Activated naive CD8-positive, alpha-beta T cell treated with anti-CD3 and anti-CD28 coated beads for 36 hours (primary cell): Measurements from ENCODE around the gene UTP25. TPM values are rescaled to one million over a fixed set of nuclear protein-coding genes. Genes with fewer than 3 reads are reported as not detected.

Experiments
- DNase-seq: peaks from one replicate; pipeline ENCODE4 v3.0.0; 2021
- H3K27ac Mint-ChIP-seq: one replicate; pipeline ENCODE4 v1.8.0; 2022; ENCODE audit warnings: mild to moderate bottlenecking, moderate library complexity, mixed read lengths
- H3K27me3 Mint-ChIP-seq: one replicate; pipeline ENCODE4 v1.8.0; 2022; ENCODE audit warnings: mild to moderate bottlenecking, mixed read lengths
- H3K36me3 Mint-ChIP-seq: one replicate; pipeline ENCODE4 v1.8.0; 2021; ENCODE audit warnings: mild to moderate bottlenecking, mixed read lengths
- H3K4me1 Mint-ChIP-seq: one replicate; pipeline ENCODE4 v1.8.0; 2021; ENCODE audit warnings: mixed read lengths
- H3K4me3 Mint-ChIP-seq: one replicate; pipeline ENCODE4 v1.8.0; 2022; ENCODE audit warnings: mild to moderate bottlenecking, moderate library complexity, mixed read lengths
- H3K9me3 Mint-ChIP-seq: one replicate; pipeline ENCODE4 v1.8.0; 2022; ENCODE audit warnings: mixed read lengths
- total RNA-seq, 2 experiments: library from RNA; stranded (reverse); gene quantifications; one replicate each; pipeline ENCODE4 v1.2.3, GENCODE V29; 2021

UTP25 gene
- total RNA-seq, 2 experiments from 2014 or later = 12.2 to 12.5 TPM

- H3K36me3 Mint-ChIP-seq = no peaks in the 10 kb centered on the region
- no peak overlapping the region for H3K4me3 Mint-ChIP-seq
- no peaks in the 10 kb centered on the region for H3K4me1 Mint-ChIP-seq
- peaks cover 6% of the 10 kb centered on the region for H3K9me3 Mint-ChIP-seq
- peaks cover 32% of the 10 kb centered on the region for H3K27me3 Mint-ChIP-seq
- no peak for DNase-seq
- no peak overlapping the region for H3K27ac Mint-ChIP-seq
These were observed 42.5 kb downstream of the UTP25 start for GRCh38 chr1:209870151-209870831.

DNA sequence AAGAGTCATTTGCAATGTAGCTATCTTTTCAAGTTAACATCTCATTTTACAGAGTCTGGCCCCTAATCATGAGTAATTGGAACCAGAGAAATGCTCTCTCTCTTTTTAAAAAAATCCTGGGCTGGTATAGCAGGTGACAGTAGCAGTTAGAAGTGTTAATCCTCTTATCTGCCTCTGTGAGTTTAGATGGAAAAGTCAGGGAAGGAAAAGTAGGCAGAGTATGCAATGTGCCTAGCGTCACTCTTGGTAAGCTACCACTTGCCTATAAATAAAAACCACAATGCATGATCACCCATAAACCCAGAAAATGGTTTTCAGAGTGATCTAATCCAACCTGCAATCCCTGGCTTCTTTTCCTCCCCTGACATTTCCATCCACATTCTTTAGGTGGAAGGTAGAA, 43.2 kb downstream of the UTP25 start:
- DNase-seq = no peak
- Mint-ChIP-seq H3K4me1 (no peaks in the 10 kb centered on the region), H3K27ac (no peak overlapping the region), H3K4me3 (no peak overlapping the region), H3K9me3 (peaks cover 6% of the 10 kb centered on the region), H3K36me3 (no peaks in the 10 kb centered on the region), H3K27me3 (peaks cover 32% of the 10 kb centered on the region)

GRCh38 chr1:209871430-209871829, 43.7 kb downstream of the UTP25 start:
- H3K27me3 Mint-ChIP-seq = peaks cover 32% of the 10 kb centered on the region
- no peaks in the 10 kb centered on the region for H3K4me1 Mint-ChIP-seq
- no peak for DNase-seq
- H3K27ac Mint-ChIP-seq = no peak overlapping the region
- no peak overlapping the region for H3K4me3 Mint-ChIP-seq
- no peaks in the 10 kb centered on the region for H3K36me3 Mint-ChIP-seq
- H3K9me3 Mint-ChIP-seq = peaks cover 6% of the 10 kb centered on the region

- Mint-ChIP-seq H3K27me3 (peaks cover 32% of the 10 kb centered on the region), H3K4me1 (no peaks in the 10 kb centered on the region), H3K9me3 (no peaks in the 10 kb centered on the region), H3K27ac (no peak overlapping the region), H3K36me3 (no peaks in the 10 kb centered on the region), H3K4me3 (no peak overlapping the region)
- no peak for DNase-seq
These were observed 45.5 kb downstream of the UTP25 start for GRCh38 chr1:209873067-209873799.

DNA sequence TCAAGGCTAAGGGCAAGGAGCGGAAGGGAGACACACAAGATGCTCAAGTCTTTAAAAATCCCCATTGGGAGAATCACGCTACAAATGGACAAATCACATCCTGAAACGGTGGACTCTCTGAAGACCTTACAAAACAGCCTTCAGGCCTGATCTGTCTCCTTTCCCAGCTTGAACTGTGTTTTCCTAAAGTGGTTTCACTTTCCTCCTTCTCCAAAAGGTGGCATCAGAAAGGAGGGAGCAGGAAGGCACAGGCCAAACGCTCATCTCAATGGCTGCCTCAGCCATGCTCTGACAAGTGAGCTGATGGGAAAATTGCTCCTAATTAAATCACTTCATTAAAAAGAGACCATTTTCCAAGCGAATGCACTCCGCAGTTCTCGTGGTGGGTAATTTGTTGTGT, 47.7 kb downstream of the UTP25 start:
- no peak overlapping the region for H3K4me3 Mint-ChIP-seq
- H3K27ac Mint-ChIP-seq = no peak overlapping the region
- H3K9me3 Mint-ChIP-seq = no peaks in the 10 kb centered on the region
- no peak for DNase-seq
- no peaks in the 10 kb centered on the region for H3K4me1 Mint-ChIP-seq
- H3K36me3 Mint-ChIP-seq = no peaks in the 10 kb centered on the region
- H3K27me3 Mint-ChIP-seq = peaks cover 36% of the 10 kb centered on the region

DNA sequence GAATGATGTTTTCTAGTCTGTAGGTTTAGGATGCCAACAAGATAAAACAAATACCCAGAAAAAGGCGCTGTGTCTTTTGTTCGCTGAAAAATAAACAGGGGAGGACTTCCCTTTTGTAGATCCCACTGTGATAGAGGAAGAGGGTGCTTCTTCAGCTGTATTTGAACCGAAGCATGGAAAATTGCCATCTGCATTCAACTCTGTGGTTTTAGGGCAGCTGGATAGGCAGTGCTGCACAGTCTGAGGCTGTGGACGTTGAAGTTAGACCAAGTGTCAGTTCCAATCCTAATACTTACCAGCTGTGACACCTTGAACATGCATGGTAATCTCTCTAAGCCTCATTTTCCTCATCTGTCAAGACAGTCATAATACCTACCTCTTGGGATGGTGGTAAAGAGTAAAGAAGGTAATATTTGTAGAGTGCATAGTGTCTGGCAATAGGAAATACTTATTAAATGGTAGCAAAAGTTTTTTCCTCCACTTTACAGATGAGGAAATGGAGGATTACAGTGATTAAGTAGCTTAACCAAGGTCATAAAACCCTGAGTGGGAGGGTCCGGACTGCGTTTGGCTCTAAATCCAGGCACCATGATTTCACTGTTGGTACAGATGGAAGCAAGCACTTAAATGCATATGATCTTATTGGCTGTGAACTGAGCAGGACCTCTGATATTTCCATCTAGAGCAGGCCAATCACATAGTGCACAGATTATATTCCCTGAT, 48.5 kb downstream of the UTP25 start:
- Mint-ChIP-seq H3K27me3 (peaks cover 35% of the 10 kb centered on the region), H3K4me3 (no peak overlapping the region), H3K4me1 (no peaks in the 10 kb centered on the region), H3K36me3 (no peaks in the 10 kb centered on the region), H3K27ac (no peak overlapping the region), H3K9me3 (no peaks in the 10 kb centered on the region)
- DNase-seq = no peak

GRCh38 chr1:209877087-209877764, 49.5 kb downstream of the UTP25 start:
- H3K27me3 Mint-ChIP-seq = peaks cover 36% of the 10 kb centered on the region
- H3K27ac Mint-ChIP-seq = no peak overlapping the region
- no peaks in the 10 kb centered on the region for H3K4me1 Mint-ChIP-seq
- DNase-seq = no peak
- no peaks in the 10 kb centered on the region for H3K9me3 Mint-ChIP-seq
- no peaks in the 10 kb centered on the region for H3K36me3 Mint-ChIP-seq
- no peak overlapping the region for H3K4me3 Mint-ChIP-seq

GRCh38 chr1:209878964-209879363, 51.2 kb downstream of the UTP25 start:
- Mint-ChIP-seq H3K4me3 (no peak overlapping the region), H3K9me3 (no peaks in the 10 kb centered on the region), H3K27ac (no peak overlapping the region), H3K36me3 (no peaks in the 10 kb centered on the region), H3K4me1 (no peaks in the 10 kb centered on the region), H3K27me3 (peaks cover 30% of the 10 kb centered on the region)
- DNase-seq = no peak

DNA sequence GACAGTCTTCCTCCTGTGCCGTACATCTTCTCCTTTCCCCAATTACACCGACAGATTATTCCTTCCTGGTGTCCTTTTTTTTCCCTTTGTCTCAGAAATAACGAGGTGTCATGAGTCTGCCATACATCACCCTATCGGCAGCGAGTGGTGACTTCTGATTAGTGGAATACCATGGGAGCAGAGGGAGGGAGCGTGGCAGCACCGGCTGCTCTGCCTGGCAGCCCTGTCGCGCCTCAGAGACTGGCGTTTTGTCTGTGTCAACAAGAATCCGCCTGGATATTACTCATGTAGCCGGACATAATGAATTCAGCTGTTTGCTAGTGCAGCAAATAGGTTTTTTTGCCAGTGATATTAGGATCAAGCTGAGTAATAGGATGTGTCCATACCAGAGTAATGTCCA, 51.8 kb downstream of the UTP25 start:
- no peak for DNase-seq
- Mint-ChIP-seq H3K9me3 (no peaks in the 10 kb centered on the region), H3K27ac (no peak overlapping the region), H3K36me3 (no peaks in the 10 kb centered on the region), H3K27me3 (peaks cover 30% of the 10 kb centered on the region), H3K4me3 (no peak overlapping the region), H3K4me1 (no peaks in the 10 kb centered on the region)

DNA sequence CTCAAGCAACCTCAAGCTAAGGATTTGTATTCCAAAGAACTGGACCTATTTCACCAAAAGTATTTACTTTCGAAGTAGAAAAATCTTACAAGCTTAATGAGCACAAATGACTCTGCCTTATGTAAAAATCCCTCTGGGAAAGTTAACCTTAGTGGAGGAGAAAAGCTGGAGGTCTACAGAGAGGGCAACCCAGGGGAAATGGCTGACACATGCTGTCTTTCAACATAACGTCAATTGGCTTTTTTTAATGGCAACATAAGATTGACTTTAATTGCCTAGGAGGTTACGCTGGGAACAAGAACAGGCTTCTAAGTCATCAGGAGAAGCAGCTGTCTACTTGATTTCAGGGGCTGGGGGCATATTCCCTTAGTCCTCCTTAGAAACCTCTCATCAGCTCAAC, 52.3 kb downstream of the UTP25 start:
- DNase-seq = no peak
- H3K9me3 Mint-ChIP-seq = no peaks in the 10 kb centered on the region
- H3K4me3 Mint-ChIP-seq = no peak overlapping the region
- no peaks in the 10 kb centered on the region for H3K36me3 Mint-ChIP-seq
- no peak overlapping the region for H3K27ac Mint-ChIP-seq
- H3K27me3 Mint-ChIP-seq = peaks cover 26% of the 10 kb centered on the region
- no peaks in the 10 kb centered on the region for H3K4me1 Mint-ChIP-seq

DNA sequence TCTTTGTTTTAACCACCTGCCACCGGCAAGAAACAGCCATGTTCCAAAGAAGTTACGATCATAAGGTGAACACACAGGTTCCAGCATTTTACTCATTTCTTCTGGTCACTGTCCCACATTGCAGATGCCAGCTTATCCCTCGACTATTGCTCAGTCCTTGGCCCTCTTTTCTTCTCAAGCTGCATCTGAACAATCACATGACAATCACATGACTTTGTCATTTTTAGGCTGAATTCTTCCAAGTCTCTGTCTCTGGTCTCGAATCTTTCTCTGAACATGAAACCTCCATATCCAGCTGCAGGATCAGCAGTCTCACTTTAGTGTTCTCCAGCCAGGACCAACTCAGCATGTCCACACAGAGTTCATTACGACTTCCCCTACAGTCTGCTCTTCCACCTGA, 53.8 kb downstream of the UTP25 start:
- Mint-ChIP-seq H3K4me3 (no peak overlapping the region), H3K27ac (no peak overlapping the region), H3K4me1 (no peaks in the 10 kb centered on the region), H3K36me3 (no peaks in the 10 kb centered on the region), H3K27me3 (peaks cover 30% of the 10 kb centered on the region), H3K9me3 (no peaks in the 10 kb centered on the region)
- DNase-seq = no peak

DNA sequence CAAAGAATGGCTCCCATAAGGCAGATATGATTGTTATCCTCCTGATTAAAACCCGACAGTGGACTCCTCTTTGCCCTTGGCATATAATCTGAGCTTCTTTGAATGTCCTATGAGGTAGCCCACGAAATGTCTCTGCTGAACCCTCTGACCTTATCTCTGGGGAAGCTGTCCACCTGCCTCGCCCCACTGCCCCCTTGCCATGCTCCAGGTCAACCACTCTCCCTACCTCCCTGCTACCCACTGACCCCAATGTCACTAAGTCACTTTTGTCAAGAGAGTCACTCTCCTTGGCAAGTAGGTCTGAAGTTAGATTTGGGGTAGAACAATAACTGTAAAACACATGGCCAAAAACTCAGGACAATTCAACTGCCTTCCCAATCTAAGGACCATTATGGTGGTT, 54.5 kb downstream of the UTP25 start:
- Mint-ChIP-seq H3K27me3 (peaks cover 34% of the 10 kb centered on the region), H3K9me3 (no peaks in the 10 kb centered on the region), H3K4me3 (no peak overlapping the region), H3K36me3 (no peaks in the 10 kb centered on the region), H3K4me1 (no peaks in the 10 kb centered on the region), H3K27ac (no peak overlapping the region)
- no peak for DNase-seq

DNA sequence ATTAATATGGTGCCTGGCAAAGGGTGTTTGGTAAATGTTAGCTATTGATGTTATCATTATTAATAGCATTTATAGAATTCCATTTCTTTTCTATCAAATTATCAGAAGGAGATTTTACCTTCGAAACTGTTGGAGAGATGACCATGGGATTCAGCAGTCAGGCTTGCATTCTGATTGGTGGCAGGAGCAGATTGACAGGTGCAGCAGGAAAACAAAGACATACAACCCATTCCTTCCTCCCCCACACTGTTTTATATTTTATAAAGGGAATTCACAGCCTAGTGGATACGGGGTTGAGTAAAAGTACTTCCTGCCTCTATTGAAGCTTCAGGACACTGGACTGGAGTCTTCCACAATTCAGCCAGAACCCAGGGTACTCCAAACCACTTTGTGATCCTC, 55.2 kb downstream of the UTP25 start:
- H3K4me1 Mint-ChIP-seq = no peaks in the 10 kb centered on the region
- no peaks in the 10 kb centered on the region for H3K9me3 Mint-ChIP-seq
- no peaks in the 10 kb centered on the region for H3K36me3 Mint-ChIP-seq
- peaks cover 36% of the 10 kb centered on the region for H3K27me3 Mint-ChIP-seq
- no peak overlapping the region for H3K4me3 Mint-ChIP-seq
- H3K27ac Mint-ChIP-seq = no peak overlapping the region
- DNase-seq = no peak

DNA sequence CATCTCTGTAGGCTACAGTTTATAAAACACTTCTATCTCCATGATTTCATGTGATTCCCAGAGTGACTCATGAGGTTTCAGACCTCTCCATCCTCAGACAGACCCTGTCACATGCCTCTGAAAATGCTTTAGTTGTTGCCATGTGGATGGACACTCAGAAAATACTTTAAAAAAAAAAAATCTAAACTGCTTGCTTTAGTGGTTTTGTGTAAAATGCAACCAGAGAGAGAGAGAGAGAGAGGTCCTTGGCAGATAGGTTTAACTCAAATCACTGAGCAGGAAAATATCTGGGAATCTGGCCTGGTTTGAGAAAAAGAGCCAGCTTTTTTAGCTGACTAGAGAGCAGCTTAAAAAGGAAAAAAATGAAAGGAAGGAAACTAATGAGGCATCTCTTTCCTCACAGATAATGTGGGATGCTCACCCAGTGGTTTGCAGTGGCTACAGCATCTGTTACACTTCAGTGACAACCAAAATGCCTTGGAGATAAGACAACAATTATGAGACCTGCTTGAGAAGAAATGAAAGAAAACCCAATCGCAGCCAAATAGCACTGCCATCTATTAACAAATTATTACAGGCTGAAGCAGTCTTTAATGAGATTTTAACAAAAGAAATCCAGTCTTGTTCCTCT, 55.7 kb downstream of the UTP25 start:
- no peaks in the 10 kb centered on the region for H3K4me1 Mint-ChIP-seq
- peaks cover 35% of the 10 kb centered on the region for H3K27me3 Mint-ChIP-seq
- no peak overlapping the region for H3K4me3 Mint-ChIP-seq
- no peak for DNase-seq
- H3K9me3 Mint-ChIP-seq = no peaks in the 10 kb centered on the region
- no peak overlapping the region for H3K27ac Mint-ChIP-seq
- no peaks in the 10 kb centered on the region for H3K36me3 Mint-ChIP-seq

DNA sequence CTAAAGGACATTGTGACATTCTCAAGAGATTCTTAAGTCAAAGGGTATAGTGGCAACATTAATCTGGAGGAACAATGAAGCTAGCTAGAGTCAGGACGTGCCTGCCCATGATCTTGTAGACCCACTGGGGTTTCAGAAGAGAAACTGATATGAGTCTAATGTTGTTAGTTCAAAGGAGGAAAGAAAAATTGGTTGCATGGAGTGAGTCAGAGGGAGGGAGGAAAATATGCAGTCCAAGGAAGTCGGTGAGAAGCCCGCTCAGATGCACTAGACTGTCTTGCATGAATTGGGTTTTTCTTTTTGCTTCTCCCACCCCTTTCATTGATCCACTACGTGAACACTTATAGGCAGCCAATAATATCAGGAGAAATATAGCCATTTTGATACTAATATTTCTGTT, 56.5 kb downstream of the UTP25 start:
- Mint-ChIP-seq H3K4me1 (no peaks in the 10 kb centered on the region), H3K9me3 (no peaks in the 10 kb centered on the region), H3K4me3 (no peak overlapping the region), H3K27ac (no peak overlapping the region), H3K36me3 (no peaks in the 10 kb centered on the region), H3K27me3 (peaks cover 31% of the 10 kb centered on the region)
- DNase-seq = no peak
